Stomach (tissue), 9 donors: ENCODE measurements around the gene GRIN3A. TPM values are rescaled to one million over a fixed set of nuclear protein-coding genes. Genes with fewer than 3 reads are reported as not detected.
A peak's percentile ranks its signal among the peaks of the same experiment; 100 is the strongest.

Experiments used
- DNase-seq, 2 donors: peaks; one replicate each; pipeline versions ENCODE4 v3.0.0 to v3.0.0-alpha.2; 2013 to 2019
- H3K27ac ChIP-seq, 5 donors: fragments of 200-600 bp in 4 of 5; sonication (generic) in 4 of 5; one replicate each; pipeline ENCODE4 v1.5.1; 2013 to 2019; ENCODE audit warnings: mild to moderate bottlenecking in 1 of 5, moderate library complexity in 1 of 5
- H3K27me3 ChIP-seq, 3 donors: fragments of 200-600 bp; sonication (generic); one replicate each; pipeline ENCODE4 v1.5.1; 2017 to 2019; ENCODE audit warnings: mixed run types in 1 of 3
- H3K36me3 ChIP-seq, 4 donors: fragments of 200-600 bp; sonication (generic); 1 replicate in 3 of 4; 2 replicates in 1 of 4; pipeline ENCODE4 v1.5.1; 2016 to 2019
- H3K4me1 ChIP-seq, 4 donors: fragments of 200-600 bp; sonication (generic); one replicate each; pipeline ENCODE4 v1.5.1; 2016 to 2019
- H3K4me3 ChIP-seq, 4 donors: fragments of 200-600 bp; sonication (generic) in 3 of 4; one replicate each; pipeline ENCODE4 v1.5.1; 2016 to 2019; ENCODE audit warnings: mild to moderate bottlenecking in 1 of 4
- H3K9me3 ChIP-seq, 4 donors: fragments of 200-600 bp; sonication (generic); one replicate each; pipeline ENCODE4 v1.5.1; 2016 to 2019
- CTCF ChIP-seq, 7 experiments: fragments of 450-650 bp in 4 of 7; fragments of 200-600 bp in 3 of 7; sonication (generic) in 3 of 7; IDR thresholded peaks; one replicate each; pipeline ENCODE4 v1.5.1; 2016 to 2019; ENCODE audit warnings: antibody characterized with exemption in 7 of 7, control low read depth in 2 of 7, mild to moderate bottlenecking in 1 of 7
- EP300 ChIP-seq: sonication (generic); formaldehyde crosslinking; IDR thresholded peaks from one replicate; pipeline ENCODE4 v1.6.1; 2017; ENCODE audit warnings: antibody characterized with exemption
- POLR2A ChIP-seq, 4 donors: fragments of 450-650 bp; IDR thresholded peaks; one replicate each; pipeline ENCODE4 v1.6.1; 2016; ENCODE audit warnings: antibody characterized with exemption in 4 of 4, control low read depth in 2 of 4, mild to moderate bottlenecking in 1 of 4, moderate library complexity in 1 of 4
- POLR2AphosphoS5 ChIP-seq, 3 donors: sonication (generic); formaldehyde crosslinking; IDR thresholded peaks; one replicate each; pipeline ENCODE4 v1.6.1; 2016; ENCODE audit warnings: antibody characterized with exemption in 3 of 3
- WGBS, 5 donors: extraction: QIAGEN DNeasy Blood & Tissue Kit in 3 of 5; methylation state at CpG; one replicate each; pipeline versions ENCODE4 v1.1.5 to v1.1.7; 2013 to 2018; 5-methylcytosine and 5-hydroxymethylcytosine counted together
- intact Hi-C: fragments of 100-400 bp; cut with DNase I; formaldehyde crosslinking; loops from one replicate; pipeline ENCODE4 v1.15.1; 2023; ENCODE audit warnings: low total_unique reads
- polyA plus RNA-seq, 3 donors: library from polyadenylated mRNA; stranded (reverse); fragments of 200-250 nt; gene quantifications; one replicate each; pipeline ENCODE4 v1.2.3, GENCODE V29; 2013
- total RNA-seq, 5 donors: library from RNA; depleted of rRNA; stranded (reverse); fragments of >200 nt; gene quantifications; one replicate each; pipeline versions ENCODE4 v1.1.0 to v1.2.3, GENCODE V29; 2014 to 2016
- donor health status: healthy with polysubstance abuse.
- donor health status: Bipolar disorder and iron deficiency.
- donor health status: healthy.

GRIN3A gene
- total and polyA plus RNA-seq, 8 donors, result 0.18 TPM; not detected in 7

- H3K9me3 ChIP-seq, result no peaks in the 10 kb centered on the region
- H3K27me3 ChIP-seq, result peaks cover 7 to 59% (median 37%) of the 10 kb centered on the region in 3 donors
- no peaks in the 10 kb centered on the region for H3K36me3 ChIP-seq
- intact Hi-C loops, result no loop called here
- H3K27ac ChIP-seq, result no peak overlapping the region
- TF ChIP-seq POLR2AphosphoS5 (IDR thresholded peaks at IDR 0.05), result no peak
- TF ChIP-seq CTCF (IDR thresholded peaks at IDR 0.05), result peak in 1 of 7 experiments; percentile 5
- peaks cover 14 to 23% (median 19%) of the 10 kb centered on the region in 4 donors for H3K4me1 ChIP-seq
- WGBS, 5 donors, result 2 to 4% (median 3%) methylated on average over 12 to 78 of the region's 78 CpGs
- peak overlapping the region; percentile 37 to 53 (median 46) for H3K4me3 ChIP-seq
- DNase-seq, result peak in 1 of 2 donors; percentile 41
Observed at GRCh38 chr9:101737705-101738565, 512 bp downstream of the GRIN3A start.

- Histone ChIP-seq H3K4me3 (peak overlapping the region in 3 of 4 donors; percentile 41 to 53 (median 51)), H3K36me3 (no peaks in the 10 kb centered on the region), H3K4me1 (peaks cover 14 to 23% (median 19%) of the 10 kb centered on the region in 4 donors), H3K9me3 (no peaks in the 10 kb centered on the region), H3K27me3 (peaks cover 7 to 59% (median 37%) of the 10 kb centered on the region in 3 donors), H3K27ac (no peak overlapping the region)
- 10 to 22% (median 14%) methylated on average over 22 to 32 of the region's 32 CpGs for WGBS, 5 donors
- intact Hi-C loops, result no loop called here
- TF ChIP-seq CTCF (IDR thresholded peaks at IDR 0.05) (no peak), EP300 (no peak), POLR2A (IDR thresholded peaks at IDR 0.05) (no peak), POLR2AphosphoS5 (IDR thresholded peaks at IDR 0.05) (no peak)
- DNase-seq, result no peak
Observed at GRCh38 chr9:101737165-101737704, 1.2 kb downstream of the GRIN3A start.

GRCh38 chr9:101736717-101737116 is 1.7 kb downstream of the GRIN3A start:
- TF ChIP-seq POLR2AphosphoS5 (IDR thresholded peaks at IDR 0.05) (no peak), EP300 (no peak), POLR2A (IDR thresholded peaks at IDR 0.05) (no peak)
- intact Hi-C loops, result no loop called here
- Histone ChIP-seq H3K36me3 (no peaks in the 10 kb centered on the region), H3K4me1 (peaks cover 14 to 23% (median 19%) of the 10 kb centered on the region in 4 donors), H3K4me3 (no peak overlapping the region), H3K27ac (no peak overlapping the region), H3K27me3 (peaks cover 7 to 59% (median 37%) of the 10 kb centered on the region in 3 donors), H3K9me3 (no peaks in the 10 kb centered on the region)
- WGBS, 5 donors, result 6 to 13% (median 9%) methylated on average over 14 of the region's 14 CpGs
- peak in 1 of 2 donors; percentile 77 for DNase-seq

- Histone ChIP-seq H3K27me3 (peaks cover 0 to 25% (median 2%) of the 10 kb centered on the region in 3 donors), H3K9me3 (no peaks in the 10 kb centered on the region), H3K4me1 (no peaks in the 10 kb centered on the region), H3K27ac (no peak overlapping the region), H3K4me3 (no peak overlapping the region), H3K36me3 (no peaks in the 10 kb centered on the region)
- no peak for DNase-seq
- TF ChIP-seq POLR2A (IDR thresholded peaks at IDR 0.05) (no peak), CTCF (IDR thresholded peaks at IDR 0.05) (no peak), POLR2AphosphoS5 (IDR thresholded peaks at IDR 0.05) (no peak), EP300 (no peak)
- 36 to 92% (median 47%) methylated on average over 1 of the region's 1 CpG for WGBS, 5 donors
- intact Hi-C loops, result no loop called here
Observed at GRCh38 chr9:101731429-101731828, 7.0 kb downstream of the GRIN3A start.
